T47D (cell line): ENCODE data around the gene WNT9B.

Source experiments
- DNase-seq, 2 experiments: peaks; one replicate each; pipeline versions ENCODE4 v3.0.0 to v3.0.0-alpha.2; 2011 to 2012; ENCODE audit warnings: low read depth in 1 of 2, low spot score in 1 of 2
- JUND ChIP-seq: IDR thresholded peaks from 2 replicates; pipeline ENCODE4 v1.6.1; 2012; ENCODE audit warnings: low read depth
- in situ Hi-C: cut with HindIII; loops from 2 replicates; pipeline ENCODE4 v1.10.0; 2016; ENCODE audit warnings: low sequenced_read_pairs, low pct_unique_long_range_greater_than_20kb

WNT9B gene

GRCh38 chr17:46882666-46883065 lies 31.3 kb downstream of the WNT9B start:
- in situ Hi-C loops, result no loop called here
- no peak for DNase-seq
- TF ChIP-seq JUND, result no peak

- no peak for DNase-seq
- no peak for TF ChIP-seq JUND
- in situ Hi-C loops, result no loop called here
Observed at GRCh38 chr17:46883871-46884520, 32.6 kb downstream of the WNT9B start.

GRCh38 chr17:46884552-46884951 lies 33.2 kb downstream of the WNT9B start:
- in situ Hi-C loops, result no loop called here
- DNase-seq, result no peak
- TF ChIP-seq JUND, result no peak

DNA sequence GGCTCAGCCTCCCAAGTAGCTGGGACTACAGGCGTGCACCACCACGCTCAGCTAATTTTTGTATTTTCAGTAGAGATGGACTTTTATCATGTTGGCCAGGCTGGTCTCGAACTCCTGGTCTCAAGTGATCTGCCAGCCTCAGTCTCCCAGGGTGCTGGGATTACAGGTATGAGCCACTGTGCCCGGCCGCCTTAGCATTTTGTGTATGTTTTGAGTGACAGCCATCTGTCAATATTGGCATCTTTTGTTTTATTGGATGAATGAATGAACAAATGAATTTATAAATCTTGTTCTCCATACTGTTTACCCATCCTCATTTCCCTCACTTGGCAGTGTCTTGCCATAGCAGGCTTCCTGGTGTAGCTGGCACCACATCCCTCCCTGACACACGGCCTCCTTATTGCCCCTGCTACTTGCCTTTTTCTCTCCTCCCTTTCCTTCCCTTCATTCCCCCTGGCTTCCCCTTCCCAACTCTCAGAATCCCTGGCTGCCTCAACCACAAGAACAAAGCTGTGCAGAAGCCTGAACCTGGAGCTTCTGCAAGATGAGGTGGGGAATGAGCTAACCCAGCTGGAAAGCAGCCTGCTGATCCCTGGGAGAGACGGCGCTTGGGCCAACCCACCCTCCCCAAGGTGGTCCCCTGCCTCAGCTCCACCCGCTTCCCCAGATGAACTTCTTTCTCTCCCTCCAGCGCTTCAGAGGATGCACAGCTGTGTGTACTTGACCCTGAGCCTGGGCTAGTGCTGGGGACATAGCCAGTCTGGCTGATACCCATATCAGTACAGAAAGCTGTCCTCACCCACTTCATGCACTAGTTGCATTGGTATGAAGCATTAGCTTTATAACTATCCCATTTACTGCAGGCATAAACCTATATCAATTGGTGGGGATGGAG lies 34.3 kb downstream of the WNT9B start:
- DNase-seq, result no peak
- in situ Hi-C loops, result no loop called here
- TF ChIP-seq JUND, result no peak

- in situ Hi-C loops, result no loop called here
- no peak for DNase-seq
- TF ChIP-seq JUND, result no peak
Observed at GRCh38 chr17:46886310-46886663, 34.9 kb downstream of the WNT9B start.

GRCh38 chr17:46887717-46888116 lies 36.3 kb downstream of the WNT9B start:
- no peak for TF ChIP-seq JUND
- DNase-seq, result no peak
- in situ Hi-C loops, result no loop called here

- in situ Hi-C loops, result no loop called here
- no peak for TF ChIP-seq JUND
Observed at GRCh38 chr17:46888727-46889126, 37.3 kb downstream of the WNT9B start.

GRCh38 chr17:46889519-46889918 lies 38.1 kb downstream of the WNT9B start:
- TF ChIP-seq JUND, result no peak
- DNase-seq, result no peak
- in situ Hi-C loops, result no loop called here

More at GRCh38 chr17:46888727-46889126, 37.3 kb downstream of the WNT9B start:
- DNase-seq, result no peak

DNA sequence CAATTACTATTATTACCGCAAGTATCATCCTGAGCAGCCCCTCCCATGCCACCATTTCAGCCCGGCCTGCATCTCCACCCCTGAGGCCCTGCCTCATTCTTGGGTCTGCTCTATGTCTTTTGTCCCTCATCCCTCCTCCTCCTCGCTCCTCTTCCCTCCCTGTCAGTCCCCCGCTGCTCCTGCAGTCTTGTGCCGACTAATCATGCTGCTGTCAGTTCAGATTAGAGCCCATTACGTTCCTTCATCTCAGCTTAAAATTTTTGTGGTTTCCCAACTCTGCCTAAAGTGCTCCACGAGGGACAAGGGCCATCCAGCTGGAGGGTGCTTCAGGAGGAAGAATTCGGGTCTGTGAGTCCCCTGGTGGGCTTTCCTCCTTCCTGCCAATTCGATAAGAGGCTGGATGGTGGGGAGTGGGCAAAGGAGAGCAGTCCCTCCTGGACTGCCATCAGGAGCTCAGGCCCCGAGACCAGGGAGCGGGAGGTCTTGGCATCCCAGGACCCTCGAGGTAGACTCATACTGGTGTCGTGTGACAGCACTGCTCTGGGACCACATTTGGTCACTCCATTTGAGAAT lies 38.7 kb downstream of the WNT9B start:
- DNase-seq, result no peak
- in situ Hi-C loops, result no loop called here
- no peak for TF ChIP-seq JUND

DNA sequence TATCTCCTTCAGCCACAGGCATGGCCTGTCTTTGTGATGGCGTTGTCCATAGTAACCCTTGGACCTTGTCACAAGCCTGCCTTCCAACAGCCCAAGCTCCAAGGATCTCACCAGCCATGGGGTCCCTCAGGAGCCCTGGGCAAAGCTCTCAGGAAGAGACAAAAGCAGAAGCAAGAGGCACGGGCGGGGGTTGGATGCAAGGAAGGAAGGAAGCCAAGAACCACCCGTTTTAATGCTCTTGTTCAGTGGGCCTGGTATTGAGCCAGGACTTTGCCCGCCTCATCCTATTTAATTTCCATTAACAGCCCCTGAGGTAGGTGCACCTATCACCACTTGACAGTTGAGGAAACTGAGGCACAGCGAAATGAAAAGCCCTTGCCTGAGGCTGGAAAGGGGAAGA lies 39.3 kb downstream of the WNT9B start:
- in situ Hi-C loops, result no loop called here
- DNase-seq, result no peak
- TF ChIP-seq JUND, result no peak

DNA sequence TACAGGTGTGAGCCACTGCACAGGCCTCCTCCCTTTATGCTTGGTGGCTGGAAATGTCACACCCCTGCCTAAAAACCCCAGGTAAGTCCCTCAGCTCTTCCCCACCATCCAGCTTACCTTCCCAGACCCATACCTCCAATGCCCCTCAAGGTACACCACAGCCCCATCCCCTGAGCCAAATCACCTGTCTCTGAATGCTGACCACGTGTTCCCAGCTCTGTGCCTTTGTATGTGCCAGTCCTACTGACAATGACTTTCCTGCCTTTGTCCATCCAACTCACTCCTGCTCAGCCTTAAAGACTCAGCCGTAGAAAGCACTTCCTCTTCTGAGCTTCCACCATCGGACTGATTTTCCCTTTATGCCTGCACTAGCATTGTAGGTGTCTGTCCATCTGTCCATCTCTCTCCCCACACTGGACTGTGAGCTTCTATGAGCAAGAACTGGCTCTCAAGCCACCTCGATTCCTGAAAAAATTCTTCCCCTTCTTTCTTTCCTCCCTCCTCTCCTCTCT lies 40.9 kb downstream of the WNT9B start:
- in situ Hi-C loops, result no loop called here
- no peak for TF ChIP-seq JUND
- DNase-seq, result no peak

GRCh38 chr17:46894024-46894423 lies 42.6 kb downstream of the WNT9B start:
- no peak for DNase-seq
- no peak for TF ChIP-seq JUND
- in situ Hi-C loops, result no loop called here
